SIG-M5 treated with dmso at 0.1 percent for 504 hours (cell line): Measurements from ENCODE around the gene CTNS.
"Not testable (repeated sequence)": the region's sequence is repeated elsewhere in the genome, so short reads cannot be mapped to it uniquely, and the experiment has no call there.

ENCODE experiments used
- DNase-seq: peaks from one replicate; lab custom pipeline; 2025; ENCODE audit not compliant: unreplicated experiment; lab: John Stamatoyannopoulos, UW

Gene CTNS

GRCh38 chr17:3681565-3681964 lies 45.0 kb downstream of the CTNS start:
- no peak for DNase-seq

GRCh38 chr17:3682033-3682432 lies 45.5 kb downstream of the CTNS start:
- no peak for DNase-seq

GRCh38 chr17:3683054-3683511 lies 46.5 kb downstream of the CTNS start:
- peak; percentile 43 for DNase-seq

GRCh38 chr17:3685174-3685573 lies 48.6 kb downstream of the CTNS start:
- DNase-seq: no peak

GRCh38 chr17:3688027-3688553 lies 51.5 kb downstream of the CTNS start:
- DNase-seq: no peak

GRCh38 chr17:3688852-3689261 lies 52.3 kb downstream of the CTNS start:
- DNase-seq: no peak

GRCh38 chr17:3689262-3690093 lies 52.9 kb downstream of the CTNS start:
- DNase-seq: no peak

- no peak for DNase-seq
Observed at GRCh38 chr17:3690094-3690715, 53.6 kb downstream of the CTNS start.

- no peak for DNase-seq
Observed at GRCh38 chr17:3691617-3692067, 55.1 kb downstream of the CTNS start.

GRCh38 chr17:3692346-3692745 lies 55.8 kb downstream of the CTNS start:
- DNase-seq: no peak

- no peak for DNase-seq
Observed at GRCh38 chr17:3693141-3693540, 56.6 kb downstream of the CTNS start.

- no peak for DNase-seq
Observed at GRCh38 chr17:3693829-3694231, 57.3 kb downstream of the CTNS start.

- no peak for DNase-seq
Observed at GRCh38 chr17:3695129-3695722, 58.7 kb downstream of the CTNS start.

GRCh38 chr17:3695723-3696411 lies 59.3 kb downstream of the CTNS start, which contains the start of gene P2RX5:
Gene P2RX5 (minus strand): TSS chr17:3696155. CDS start chr17:3696005, 150 bp downstream.
- peak; percentile 25 for DNase-seq

- DNase-seq: no peak
Observed at GRCh38 chr17:3697103-3697476, 60.5 kb downstream of the CTNS start.

GRCh38 chr17:3698139-3698538 lies 61.6 kb downstream of the CTNS start:
- no peak for DNase-seq

- no peak for DNase-seq
Observed at GRCh38 chr17:3699951-3700350, 63.4 kb downstream of the CTNS start.

- not testable (repeated sequence) for DNase-seq
Observed at GRCh38 chr17:3702041-3702539, 65.5 kb downstream of the CTNS start.

GRCh38 chr17:3704931-3705717 lies 68.6 kb downstream of the CTNS start:
- no peak for DNase-seq

- not testable (repeated sequence) for DNase-seq
Observed at GRCh38 chr17:3705718-3705984, 69.1 kb downstream of the CTNS start.
